GM12878 (cell line): Measurements from ENCODE around the gene SAMD4A.

ENCODE experiments used
- BRCA1 ChIP-seq: IDR thresholded peaks from 2 replicates; pipeline ENCODE4 v1.6.1; 2011; ENCODE audit warnings: low read depth, low read length, improper control_type of control experiment
- DPF2 ChIP-seq: fragments of 450-650 bp; IDR thresholded peaks from 2 replicates; pipeline ENCODE4 v1.6.1; 2017; ENCODE audit warnings: mild to moderate bottlenecking
- EZH2 ChIP-seq: IDR thresholded peaks from 2 replicates; pipeline ENCODE4 v1.6.1; 2012; ENCODE audit warnings: low read depth, mild to moderate bottlenecking, control low read depth, inconsistent platforms, low read length, borderline replicate concordance; ENCODE audit not compliant: control insufficient read depth
- HDAC6 ChIP-seq: fragments of 200-600 bp; sonication (generic); IDR thresholded peaks from one replicate; pipeline ENCODE4 v1.8.0; 2017; ENCODE audit warnings: antibody characterized with exemption; ENCODE audit not compliant: unreplicated experiment
- POLR2A ChIP-seq: IDR thresholded peaks from 2 replicates; pipeline ENCODE4 v1.6.1; 2011; ENCODE audit warnings: low read depth, mild to moderate bottlenecking, low read length
- POLR2AphosphoS5 ChIP-seq: IDR thresholded peaks from 2 replicates; pipeline ENCODE4 v1.6.1; 2011; ENCODE audit warnings: mild to moderate bottlenecking, low read length, inconsistent platforms
- RFX5 ChIP-seq: IDR thresholded peaks from 2 replicates; pipeline ENCODE4 v1.6.1; 2011; ENCODE audit warnings: low read depth, low read length, improper control_type of control experiment
- SMAD1 ChIP-seq: fragments of 450-650 bp; IDR thresholded peaks from 2 replicates; pipeline ENCODE4 v1.6.1; 2018; ENCODE audit warnings: mild to moderate bottlenecking, low read depth; ENCODE audit not compliant: partially characterized antibody
- ZNF274 ChIP-seq: IDR thresholded peaks from one replicate; pipeline ENCODE4 v1.8.0; 2011; ENCODE audit not compliant: insufficient read length, insufficient read depth
- TF ChIP-seq, protein P1 (sequence below), 3 experiments: IDR thresholded peaks in 2 of 3; conservative IDR thresholded peaks in 1 of 3; 2 replicates each; pipeline ENCODE4 v1.5.1; 2011; ENCODE audit warnings: low read depth in 3 of 3, low read length in 3 of 3, mild to moderate bottlenecking in 3 of 3, control low read depth in 2 of 3, moderate library complexity in 2 of 3, inconsistent platforms in 1 of 3, mixed read lengths in 1 of 3; ENCODE audit not compliant: control insufficient read depth in 2 of 3, insufficient read depth in 1 of 3; ENCODE audit errors: extremely low read depth in 1 of 3
- TF ChIP-seq, protein P2 (sequence below): fragments of 450-650 bp; IDR thresholded peaks from 2 replicates; pipeline ENCODE4 v1.6.1; 2017; ENCODE audit warnings: mild to moderate bottlenecking

DNA sequence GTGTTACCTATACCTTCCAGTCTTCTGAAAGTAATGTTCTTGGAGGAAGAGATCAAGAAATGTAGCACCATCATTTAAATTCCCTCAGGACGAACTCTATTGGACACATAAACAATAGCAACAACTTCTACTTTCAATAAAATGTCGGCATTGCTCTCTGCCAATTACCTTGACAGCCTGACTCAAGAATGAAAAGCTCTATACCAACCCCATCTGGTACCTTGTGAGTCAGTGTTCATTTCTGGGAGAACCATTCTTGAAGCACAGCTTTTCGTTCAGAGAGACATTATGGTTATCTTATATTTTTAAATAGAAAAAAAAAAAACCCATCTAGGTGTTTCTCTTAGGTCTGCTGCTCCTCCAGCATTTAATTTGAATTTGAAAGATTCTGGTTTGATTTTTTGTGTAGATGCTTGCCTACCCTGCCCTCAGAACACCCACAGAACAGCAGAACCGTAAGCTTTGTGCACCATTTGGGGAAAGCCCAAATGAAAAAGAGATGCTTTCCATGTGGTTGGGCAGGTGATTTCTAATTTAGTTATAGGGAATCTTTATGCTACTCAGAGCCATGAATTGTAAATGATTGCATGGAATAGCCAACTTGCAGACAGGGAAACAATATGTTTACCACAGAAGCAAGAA is 156.0 kb downstream of the SAMD4A start:
- TF ChIP-seq, protein P1, sequence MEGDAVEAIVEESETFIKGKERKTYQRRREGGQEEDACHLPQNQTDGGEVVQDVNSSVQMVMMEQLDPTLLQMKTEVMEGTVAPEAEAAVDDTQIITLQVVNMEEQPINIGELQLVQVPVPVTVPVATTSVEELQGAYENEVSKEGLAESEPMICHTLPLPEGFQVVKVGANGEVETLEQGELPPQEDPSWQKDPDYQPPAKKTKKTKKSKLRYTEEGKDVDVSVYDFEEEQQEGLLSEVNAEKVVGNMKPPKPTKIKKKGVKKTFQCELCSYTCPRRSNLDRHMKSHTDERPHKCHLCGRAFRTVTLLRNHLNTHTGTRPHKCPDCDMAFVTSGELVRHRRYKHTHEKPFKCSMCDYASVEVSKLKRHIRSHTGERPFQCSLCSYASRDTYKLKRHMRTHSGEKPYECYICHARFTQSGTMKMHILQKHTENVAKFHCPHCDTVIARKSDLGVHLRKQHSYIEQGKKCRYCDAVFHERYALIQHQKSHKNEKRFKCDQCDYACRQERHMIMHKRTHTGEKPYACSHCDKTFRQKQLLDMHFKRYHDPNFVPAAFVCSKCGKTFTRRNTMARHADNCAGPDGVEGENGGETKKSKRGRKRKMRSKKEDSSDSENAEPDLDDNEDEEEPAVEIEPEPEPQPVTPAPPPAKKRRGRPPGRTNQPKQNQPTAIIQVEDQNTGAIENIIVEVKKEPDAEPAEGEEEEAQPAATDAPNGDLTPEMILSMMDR (IDR thresholded peaks at IDR 0.05 in 2 of 3, conservative IDR thresholded peaks at IDR 0.05 in 1 of 3; ENCODE audit: control insufficient read depth in 2 of 3, extremely low read depth in 1 of 3, insufficient read depth in 1 of 3, low read depth in 3 of 3, low read length in 3 of 3): peak; percentile 43 to 56 (median 53); a peak in 5 of 6 replicates
- TF ChIP-seq EZH2: no peak
- no peak for TF ChIP-seq RFX5
- no peak for TF ChIP-seq HDAC6
- no peak for TF ChIP-seq POLR2AphosphoS5
- TF ChIP-seq DPF2: no peak
- no peak for TF ChIP-seq POLR2A
- TF ChIP-seq, protein P2, sequence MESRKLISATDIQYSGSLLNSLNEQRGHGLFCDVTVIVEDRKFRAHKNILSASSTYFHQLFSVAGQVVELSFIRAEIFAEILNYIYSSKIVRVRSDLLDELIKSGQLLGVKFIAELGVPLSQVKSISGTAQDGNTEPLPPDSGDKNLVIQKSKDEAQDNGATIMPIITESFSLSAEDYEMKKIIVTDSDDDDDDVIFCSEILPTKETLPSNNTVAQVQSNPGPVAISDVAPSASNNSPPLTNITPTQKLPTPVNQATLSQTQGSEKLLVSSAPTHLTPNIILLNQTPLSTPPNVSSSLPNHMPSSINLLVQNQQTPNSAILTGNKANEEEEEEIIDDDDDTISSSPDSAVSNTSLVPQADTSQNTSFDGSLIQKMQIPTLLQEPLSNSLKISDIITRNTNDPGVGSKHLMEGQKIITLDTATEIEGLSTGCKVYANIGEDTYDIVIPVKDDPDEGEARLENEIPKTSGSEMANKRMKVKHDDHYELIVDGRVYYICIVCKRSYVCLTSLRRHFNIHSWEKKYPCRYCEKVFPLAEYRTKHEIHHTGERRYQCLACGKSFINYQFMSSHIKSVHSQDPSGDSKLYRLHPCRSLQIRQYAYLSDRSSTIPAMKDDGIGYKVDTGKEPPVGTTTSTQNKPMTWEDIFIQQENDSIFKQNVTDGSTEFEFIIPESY: no peak
- no peak for TF ChIP-seq SMAD1
- TF ChIP-seq BRCA1: no peak
- TF ChIP-seq ZNF274: no peak
